NCI-H1694 treated with DMSO at 0.1 percent for 48 hours (cell line): ENCODE measurements around the gene OBI1.

Source experiments
- DNase-seq: peaks from one replicate; lab custom pipeline; 2025; lab: John Stamatoyannopoulos, UW

Gene OBI1

DNA sequence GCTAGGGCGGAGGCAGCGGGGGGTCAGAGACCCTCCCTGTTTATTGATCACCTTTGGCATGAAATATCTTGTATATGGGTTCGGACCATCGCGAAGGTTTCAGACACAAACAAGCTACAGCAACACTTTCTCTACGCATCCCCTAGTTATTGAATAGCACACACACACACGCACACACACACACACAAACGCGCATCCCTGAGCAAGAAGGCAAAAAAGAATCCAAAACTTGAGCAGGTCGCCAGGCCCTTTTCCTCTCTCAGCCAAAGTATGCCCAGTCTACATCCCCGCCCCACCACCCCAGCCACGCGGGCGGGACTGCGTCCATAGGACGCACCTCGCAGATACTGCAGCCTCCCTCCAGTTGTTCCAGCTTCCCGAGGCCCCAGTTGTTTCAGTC, 71.6 kb downstream of the OBI1 start:
- DNase-seq: no peak

DNA sequence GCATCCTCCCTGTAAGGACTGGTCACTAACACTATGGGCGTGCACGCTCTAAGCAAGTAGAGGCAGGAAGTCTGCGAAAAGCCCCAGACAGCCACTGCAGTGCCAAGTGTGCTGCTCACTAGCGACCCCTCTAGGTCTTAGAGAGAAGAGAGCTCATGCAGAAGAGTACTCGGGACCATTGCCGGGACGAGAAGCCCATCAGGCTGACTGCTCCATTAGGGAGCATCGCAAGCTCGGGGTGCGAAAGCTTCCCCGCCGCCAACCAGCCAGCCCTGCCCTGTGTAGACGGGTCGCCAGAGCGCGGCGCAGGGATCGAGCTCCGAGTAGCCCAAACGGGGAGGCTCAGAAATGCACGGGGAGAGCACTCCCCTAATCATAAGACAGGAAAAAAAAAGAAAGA, 72.2 kb downstream of the OBI1 start:
- no peak for DNase-seq

DNA sequence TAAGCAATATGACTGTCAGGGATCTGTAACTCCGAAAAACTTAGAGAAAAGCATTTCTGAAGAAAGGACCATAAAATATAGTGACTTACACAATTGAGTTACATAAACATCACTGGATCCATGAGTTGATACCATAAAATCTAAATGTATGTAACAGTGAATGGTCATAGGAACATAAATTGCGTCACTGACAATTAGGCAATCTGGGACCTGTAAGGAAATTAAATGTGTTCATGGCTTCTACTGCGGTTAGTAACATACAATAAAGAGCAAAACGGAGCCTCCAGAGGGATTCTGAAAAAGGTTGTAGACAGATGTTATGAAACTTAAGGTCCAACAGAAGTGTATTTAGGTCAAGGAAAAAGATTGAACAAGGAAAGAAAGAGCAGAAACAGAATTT, 82.7 kb downstream of the OBI1 start:
- no peak for DNase-seq

DNA sequence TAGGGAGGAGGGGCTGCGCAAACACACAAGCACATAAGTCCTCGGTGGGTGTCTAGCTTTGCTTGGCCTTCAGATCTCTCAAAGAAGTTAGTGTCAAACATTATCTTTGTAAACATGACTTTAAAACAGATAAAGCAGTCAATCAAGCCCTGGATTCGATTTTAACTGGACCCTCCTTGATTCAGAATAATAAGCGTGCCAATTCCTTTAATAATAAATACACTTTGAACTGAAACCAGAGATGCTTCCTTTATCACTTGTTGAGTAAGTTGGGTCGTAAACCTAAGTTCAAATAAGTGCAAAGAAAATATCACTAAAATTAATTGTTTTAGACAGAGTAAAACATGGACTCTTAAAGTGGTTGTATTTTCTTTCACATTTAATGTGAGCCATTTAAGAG, 86.5 kb downstream of the OBI1 start:
- DNase-seq: no peak

DNA sequence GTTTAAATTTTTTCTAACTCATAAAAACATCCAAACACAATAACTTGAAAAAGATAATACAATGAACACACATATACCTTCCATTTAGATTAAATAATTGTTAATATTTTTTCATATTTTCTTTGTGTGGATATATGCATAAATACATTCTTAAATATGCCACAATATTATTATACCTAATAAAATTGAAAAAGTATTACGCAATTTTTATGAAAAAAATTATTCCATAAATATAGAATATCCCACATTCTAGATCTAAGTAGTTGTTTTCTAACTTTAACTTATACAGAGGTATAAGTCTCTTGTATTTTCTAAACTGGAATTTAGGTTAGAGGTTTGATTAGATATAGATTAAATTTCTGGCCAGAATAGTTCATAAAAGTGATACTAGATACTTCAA, 89.9 kb downstream of the OBI1 start:
- DNase-seq: no peak

DNA sequence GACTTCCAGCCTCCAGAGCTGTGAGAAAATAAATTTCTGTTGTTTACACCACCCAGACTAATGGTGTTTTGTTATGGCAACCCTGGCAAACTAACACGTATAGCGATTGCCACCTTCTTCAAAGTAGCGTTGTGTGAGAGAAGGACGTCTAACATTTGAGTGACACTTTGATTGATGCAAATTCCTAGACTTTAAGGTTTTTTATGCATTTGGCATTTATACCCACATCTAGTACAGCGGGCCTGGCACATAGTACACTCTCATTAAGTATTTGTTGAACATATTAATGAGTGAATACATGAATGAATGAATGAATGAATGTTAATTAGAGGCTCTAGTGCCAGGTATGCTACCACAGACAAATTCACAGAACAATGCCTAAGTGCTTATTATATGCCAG, 92.3 kb downstream of the OBI1 start:
- no peak for DNase-seq
